Liver (tissue), 9 donors: Measurements from ENCODE around the gene JMJD1C. TPM values are rescaled to one million over a fixed set of nuclear protein-coding genes. Genes with fewer than 3 reads are reported as not detected.

Experiments
- DNase-seq: peaks from one replicate; pipeline ENCODE4 v3.0.0-alpha.2; 2017; ENCODE audit warnings: low spot score
- H3K27ac ChIP-seq, 2 donors: one replicate each; pipeline ENCODE4 v1.7.0; 2013; ENCODE audit warnings: inconsistent platforms in 2 of 2, low read length in 2 of 2, control low read depth in 1 of 2, low read depth in 1 of 2, mild to moderate bottlenecking in 1 of 2
- H3K27me3 ChIP-seq, 4 donors: one replicate each; pipeline versions ENCODE4 v1.6.1 to v1.7.0; 2013; ENCODE audit warnings: low read length in 3 of 4, inconsistent platforms in 1 of 4, mild to moderate bottlenecking in 1 of 4, moderate library complexity in 1 of 4; ENCODE audit not compliant: control insufficient read depth in 4 of 4, insufficient read depth in 4 of 4
- H3K36me3 ChIP-seq, 4 donors: one replicate each; pipeline versions ENCODE4 v1.6.1 to v1.7.0; 2013; ENCODE audit warnings: low read length in 3 of 4, mild to moderate bottlenecking in 3 of 4, low read depth in 1 of 4, moderate library complexity in 1 of 4; ENCODE audit not compliant: control insufficient read depth in 4 of 4, insufficient read depth in 3 of 4
- H3K4me1 ChIP-seq, 4 donors: one replicate each; pipeline versions ENCODE4 v1.6.1 to v1.7.0; 2013; ENCODE audit warnings: low read length in 3 of 4, mild to moderate bottlenecking in 3 of 4, moderate library complexity in 1 of 4; ENCODE audit not compliant: control insufficient read depth in 4 of 4, insufficient read depth in 4 of 4
- H3K4me3 ChIP-seq, 3 donors: one replicate each; pipeline versions ENCODE4 v1.6.1 to v1.7.0; 2013; ENCODE audit warnings: low read length in 3 of 3, control low read depth in 1 of 3, low read depth in 1 of 3, mild to moderate bottlenecking in 1 of 3
- H3K9ac ChIP-seq, 2 donors: one replicate each; pipeline ENCODE4 v1.7.0; 2013; ENCODE audit warnings: low read length in 2 of 2, mild to moderate bottlenecking in 2 of 2, moderate library complexity in 2 of 2, control low read depth in 1 of 2, low read depth in 1 of 2
- H3K9me3 ChIP-seq, 4 donors: one replicate each; pipeline versions ENCODE4 v1.6.1 to v1.7.0; 2013; ENCODE audit warnings: low read length in 3 of 4; ENCODE audit not compliant: control insufficient read depth in 4 of 4
- EGR1 ChIP-seq, 2 donors: IDR thresholded peaks; 2 replicates each; pipeline ENCODE4 v1.6.1; 2016 to 2018; ENCODE audit warnings: antibody characterized with exemption in 2 of 2, low read depth in 2 of 2
- GABPA ChIP-seq, 2 donors: IDR thresholded peaks in 1 of 2; conservative IDR thresholded peaks in 1 of 2; 2 replicates each; pipeline ENCODE4 v1.6.1; 2016; ENCODE audit warnings: antibody characterized with exemption in 2 of 2, mild to moderate bottlenecking in 1 of 2, moderate library complexity in 1 of 2
- HNF4A ChIP-seq, 2 donors: conservative IDR thresholded peaks; 2 replicates each; pipeline ENCODE4 v1.6.1; 2016; ENCODE audit warnings: antibody characterized with exemption in 2 of 2, mild to moderate bottlenecking in 2 of 2
- HNF4G ChIP-seq: IDR thresholded peaks from 2 replicates; pipeline ENCODE4 v1.6.1; 2016; ENCODE audit warnings: antibody characterized with exemption
- JUND ChIP-seq, 2 donors: IDR thresholded peaks; 2 replicates each; pipeline ENCODE4 v1.6.1; 2016; ENCODE audit warnings: antibody characterized with exemption in 2 of 2
- NR2F2 ChIP-seq: IDR thresholded peaks from 2 replicates; pipeline ENCODE4 v1.6.1; 2016; ENCODE audit warnings: antibody characterized with exemption
- RAD21 ChIP-seq, 2 donors: IDR thresholded peaks; 2 replicates each; pipeline ENCODE4 v1.6.1; 2016; ENCODE audit warnings: antibody characterized with exemption in 2 of 2, mild to moderate bottlenecking in 2 of 2
- SP1 ChIP-seq: IDR thresholded peaks from 2 replicates; pipeline ENCODE4 v1.6.1; 2018; ENCODE audit warnings: antibody characterized with exemption, mild to moderate bottlenecking
- YY1 ChIP-seq: IDR thresholded peaks from 2 replicates; pipeline ENCODE4 v1.6.1; 2016; ENCODE audit warnings: antibody characterized with exemption, mild to moderate bottlenecking
- WGBS: extraction: QIAGEN DNeasy Blood & Tissue Kit; methylation state at CpG from one replicate; pipeline ENCODE4 v1.1.7; 2013; 5-methylcytosine and 5-hydroxymethylcytosine counted together
- polyA plus RNA-seq, 2 donors: library from polyadenylated mRNA; stranded (reverse) in 1 of 2; unstranded in 1 of 2; fragments of 200-250 nt in 1 of 2; fragments of >200 nt in 1 of 2; fragmentation: Nextera tagmentation in 1 of 2; extraction: Ambion mirVana in 1 of 2; gene quantifications; one replicate each; pipeline versions ENCODE4 v1.2.1 to v1.2.3, GENCODE V29; 2013 to 2015
- total RNA-seq, 2 donors: library from RNA; depleted of rRNA; stranded (reverse); fragments of >200 nt; gene quantifications; one replicate each; pipeline ENCODE4 v1.2.3, GENCODE V29; 2014
- TF ChIP-seq, protein P1 (sequence below): IDR thresholded peaks from 2 replicates; pipeline ENCODE4 v1.6.1; 2016; ENCODE audit warnings: antibody characterized with exemption, mild to moderate bottlenecking
- donor health status: healthy.
- donor health status: healthy.
- donor health status: healthy.
- donor health status: healthy.
- donor health status: healthy.

Gene JMJD1C
- total and polyA plus RNA-seq, 4 donors: 11.0 to 93.1 (median 56.0) TPM

DNA sequence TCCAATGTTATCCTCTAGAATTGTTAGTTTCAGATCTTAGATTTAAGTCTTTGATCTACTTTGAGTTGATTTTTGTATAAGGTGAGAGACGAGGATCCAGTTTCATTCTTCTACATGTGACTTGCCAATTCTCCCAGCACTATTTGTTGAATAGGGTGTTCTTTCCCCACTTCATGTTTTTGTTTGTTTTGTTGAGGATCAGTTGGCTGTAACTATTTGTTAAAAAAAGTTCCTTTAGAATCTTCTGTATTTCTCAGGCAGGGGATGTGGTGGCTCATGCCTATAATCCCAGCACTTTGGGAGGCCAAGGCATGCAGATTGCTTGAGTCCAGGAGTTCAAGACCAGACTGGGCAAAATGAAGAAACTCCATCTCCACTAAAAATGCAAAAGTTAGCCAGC lies 151.8 kb downstream of the JMJD1C start:
- Histone ChIP-seq H3K4me1 (peaks cover 0 to 4% (median 1%) of the 10 kb centered on the region in 4 donors), H3K9me3 (no peaks in the 10 kb centered on the region), H3K4me3 (no peak overlapping the region), H3K36me3 (no peaks in the 10 kb centered on the region), H3K27me3 (no peaks in the 10 kb centered on the region), H3K27ac (no peak overlapping the region), H3K9ac (no peak overlapping the region)
- no peak for DNase-seq
- WGBS: 41% methylated on average over 1 of the region's 1 CpG
- TF ChIP-seq SP1: no peak
- TF ChIP-seq RAD21 (IDR thresholded peaks at IDR 0.05): peak; percentile 6 to 8
- TF ChIP-seq HNF4A (conservative IDR thresholded peaks at IDR 0.05): peak in 1 of 2 donors; percentile 4

DNA sequence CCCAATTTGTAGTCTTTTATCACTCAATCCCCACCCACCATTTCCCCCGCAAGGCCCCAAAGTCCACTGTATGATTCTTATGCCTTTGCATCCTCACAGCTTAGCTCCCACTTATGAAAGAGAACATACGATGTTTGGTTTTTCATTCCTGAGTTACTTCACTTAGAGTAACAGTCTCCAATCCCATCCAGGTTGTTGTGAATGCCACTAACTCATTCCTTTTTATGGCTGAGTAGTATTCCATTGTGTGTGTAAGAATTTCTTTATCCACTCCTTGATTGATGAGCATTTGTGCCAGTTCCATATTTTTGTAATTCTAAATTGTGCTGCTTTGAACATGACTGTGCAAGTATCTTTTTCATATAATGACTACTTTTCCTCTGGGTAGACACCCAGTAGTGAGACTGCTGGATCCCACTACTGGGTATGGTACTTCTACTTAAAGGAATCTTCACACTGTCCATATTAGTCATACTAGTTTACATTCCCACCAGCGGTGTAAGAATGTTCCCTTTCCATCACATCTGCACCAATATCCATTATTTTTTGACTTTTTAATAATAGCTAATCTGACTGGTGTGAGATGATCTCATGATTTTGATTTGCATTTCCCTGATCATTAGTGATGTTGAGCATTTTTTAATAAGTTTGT lies 152.6 kb downstream of the JMJD1C start:
- 97% methylated on average over 3 of the region's 3 CpGs for WGBS
- Histone ChIP-seq H3K36me3 (no peaks in the 10 kb centered on the region), H3K4me3 (no peak overlapping the region), H3K27me3 (no peaks in the 10 kb centered on the region), H3K27ac (no peak overlapping the region), H3K9ac (no peak overlapping the region), H3K9me3 (no peaks in the 10 kb centered on the region), H3K4me1 (peaks cover 0 to 4% (median 1%) of the 10 kb centered on the region in 4 donors)
- TF ChIP-seq HNF4A (conservative IDR thresholded peaks at IDR 0.05): no peak
- TF ChIP-seq GABPA (IDR thresholded peaks at IDR 0.05 in 1 of 2, conservative IDR thresholded peaks at IDR 0.05 in 1 of 2): no peak
- no peak for TF ChIP-seq RAD21 (IDR thresholded peaks at IDR 0.05)
- TF ChIP-seq YY1: no peak
- no peak for DNase-seq

DNA sequence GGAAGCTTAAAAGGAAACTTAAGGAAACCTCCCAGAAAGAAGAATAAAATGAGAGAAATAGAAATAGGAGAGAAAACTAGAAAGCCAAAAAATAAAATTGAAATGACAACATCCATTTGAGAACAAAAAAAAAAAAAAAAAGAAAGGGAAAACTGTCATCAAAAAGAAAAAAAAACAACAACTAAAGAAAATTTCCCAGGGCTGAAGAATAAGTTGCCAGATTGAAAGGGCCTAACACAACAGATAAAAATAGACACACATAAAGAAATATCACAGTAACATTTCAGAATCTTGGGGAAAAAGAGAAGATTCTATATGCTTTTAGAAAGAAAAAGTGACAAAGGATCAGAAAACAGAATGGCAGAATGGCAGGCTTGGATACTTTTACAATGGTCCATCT lies 157.1 kb downstream of the JMJD1C start:
- no peak for DNase-seq
- H3K4me3 ChIP-seq: no peak overlapping the region
- H3K4me1 ChIP-seq: no peaks in the 10 kb centered on the region
- H3K9me3 ChIP-seq: no peaks in the 10 kb centered on the region
- no peak overlapping the region for H3K27ac ChIP-seq
- H3K36me3 ChIP-seq: no peaks in the 10 kb centered on the region
- H3K9ac ChIP-seq: no peak overlapping the region
- no peak for TF ChIP-seq NR2F2
- no peak for TF ChIP-seq GABPA (IDR thresholded peaks at IDR 0.05 in 1 of 2, conservative IDR thresholded peaks at IDR 0.05 in 1 of 2)
- no peak for TF ChIP-seq HNF4A (conservative IDR thresholded peaks at IDR 0.05)
- no peak for TF ChIP-seq SP1
- TF ChIP-seq YY1: no peak
- no peak for TF ChIP-seq RAD21 (IDR thresholded peaks at IDR 0.05)
- TF ChIP-seq, protein P1, sequence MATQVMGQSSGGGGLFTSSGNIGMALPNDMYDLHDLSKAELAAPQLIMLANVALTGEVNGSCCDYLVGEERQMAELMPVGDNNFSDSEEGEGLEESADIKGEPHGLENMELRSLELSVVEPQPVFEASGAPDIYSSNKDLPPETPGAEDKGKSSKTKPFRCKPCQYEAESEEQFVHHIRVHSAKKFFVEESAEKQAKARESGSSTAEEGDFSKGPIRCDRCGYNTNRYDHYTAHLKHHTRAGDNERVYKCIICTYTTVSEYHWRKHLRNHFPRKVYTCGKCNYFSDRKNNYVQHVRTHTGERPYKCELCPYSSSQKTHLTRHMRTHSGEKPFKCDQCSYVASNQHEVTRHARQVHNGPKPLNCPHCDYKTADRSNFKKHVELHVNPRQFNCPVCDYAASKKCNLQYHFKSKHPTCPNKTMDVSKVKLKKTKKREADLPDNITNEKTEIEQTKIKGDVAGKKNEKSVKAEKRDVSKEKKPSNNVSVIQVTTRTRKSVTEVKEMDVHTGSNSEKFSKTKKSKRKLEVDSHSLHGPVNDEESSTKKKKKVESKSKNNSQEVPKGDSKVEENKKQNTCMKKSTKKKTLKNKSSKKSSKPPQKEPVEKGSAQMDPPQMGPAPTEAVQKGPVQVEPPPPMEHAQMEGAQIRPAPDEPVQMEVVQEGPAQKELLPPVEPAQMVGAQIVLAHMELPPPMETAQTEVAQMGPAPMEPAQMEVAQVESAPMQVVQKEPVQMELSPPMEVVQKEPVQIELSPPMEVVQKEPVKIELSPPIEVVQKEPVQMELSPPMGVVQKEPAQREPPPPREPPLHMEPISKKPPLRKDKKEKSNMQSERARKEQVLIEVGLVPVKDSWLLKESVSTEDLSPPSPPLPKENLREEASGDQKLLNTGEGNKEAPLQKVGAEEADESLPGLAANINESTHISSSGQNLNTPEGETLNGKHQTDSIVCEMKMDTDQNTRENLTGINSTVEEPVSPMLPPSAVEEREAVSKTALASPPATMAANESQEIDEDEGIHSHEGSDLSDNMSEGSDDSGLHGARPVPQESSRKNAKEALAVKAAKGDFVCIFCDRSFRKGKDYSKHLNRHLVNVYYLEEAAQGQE: no peak
- no peak for TF ChIP-seq JUND (IDR thresholded peaks at IDR 0.05)
- no peak for TF ChIP-seq HNF4G
- TF ChIP-seq EGR1 (IDR thresholded peaks at IDR 0.05; ENCODE audit: low read depth in 2 of 2): no peak
- no peaks in the 10 kb centered on the region for H3K27me3 ChIP-seq
